HG02571 (cell line): ENCODE measurements around the gene TMED10.
"Not testable (repeated sequence)": the region's sequence is repeated elsewhere in the genome, so short reads cannot be mapped to it uniquely, and the experiment has no call there.

ENCODE experiments used
- ATAC-seq: cut with Tn5 transposase; IDR thresholded peaks from one replicate; pipeline ENCODE4 v1.9.1; 2021; ENCODE audit warnings: mild to moderate bottlenecking, moderate library complexity; ENCODE audit not compliant: unreplicated experiment

TMED10 gene

GRCh38 chr14:75163677-75164076, 12.7 kb downstream of the TMED10 start:
- ATAC-seq: no peak

- ATAC-seq: no peak
Measured at GRCh38 chr14:75162631-75163030, 13.8 kb downstream of the TMED10 start.

- ATAC-seq: no peak
Measured at GRCh38 chr14:75158843-75159614, 17.4 kb downstream of the TMED10 start.

- ATAC-seq: no peak
Measured at GRCh38 chr14:75156901-75157300, 19.5 kb downstream of the TMED10 start.

GRCh38 chr14:75156111-75156510, 20.3 kb downstream of the TMED10 start:
- no peak for ATAC-seq

- no peak for ATAC-seq
Measured at GRCh38 chr14:75155169-75155568, 21.2 kb downstream of the TMED10 start.

- no peak for ATAC-seq
Measured at GRCh38 chr14:75153295-75153694, 23.1 kb downstream of the TMED10 start.

GRCh38 chr14:75151851-75152250, 24.6 kb downstream of the TMED10 start:
- no peak for ATAC-seq

GRCh38 chr14:75150637-75151036, 25.8 kb downstream of the TMED10 start:
- ATAC-seq: not testable (repeated sequence)

- ATAC-seq: no peak
Measured at GRCh38 chr14:75150150-75150549, 26.3 kb downstream of the TMED10 start.

GRCh38 chr14:75147423-75148071, 28.9 kb downstream of the TMED10 start:
- no peak for ATAC-seq

- ATAC-seq: no peak
Measured at GRCh38 chr14:75144944-75145343, 31.5 kb downstream of the TMED10 start.

- no peak for ATAC-seq
Measured at GRCh38 chr14:75143761-75144527, 32.5 kb downstream of the TMED10 start.

GRCh38 chr14:75142494-75142893, 33.9 kb downstream of the TMED10 start:
- no peak for ATAC-seq

GRCh38 chr14:75141967-75142366, 34.4 kb downstream of the TMED10 start:
- no peak for ATAC-seq

GRCh38 chr14:75141062-75141461, 35.4 kb downstream of the TMED10 start:
- ATAC-seq: no peak

GRCh38 chr14:75140620-75141019, 35.8 kb downstream of the TMED10 start:
- ATAC-seq: no peak

GRCh38 chr14:75139185-75139584, 37.2 kb downstream of the TMED10 start:
- ATAC-seq: no peak

GRCh38 chr14:75138492-75138891, 37.9 kb downstream of the TMED10 start:
- no peak for ATAC-seq

GRCh38 chr14:75134644-75135043, 41.8 kb downstream of the TMED10 start:
- no peak for ATAC-seq

- ATAC-seq: no peak
Measured at GRCh38 chr14:75133597-75133996, 42.8 kb downstream of the TMED10 start.
